Liver (tissue), 9 donors: ENCODE results near the gene LAT. TPM values are rescaled to one million over a fixed set of nuclear protein-coding genes. Genes with fewer than 3 reads are reported as not detected.

Experiments
- DNase-seq: peaks from one replicate; pipeline ENCODE4 v3.0.0-alpha.2; 2017; ENCODE audit warnings: low spot score
- H3K27ac ChIP-seq, 2 donors: one replicate each; pipeline ENCODE4 v1.7.0; 2013; ENCODE audit warnings: inconsistent platforms in 2 of 2, low read length in 2 of 2, control low read depth in 1 of 2, low read depth in 1 of 2, mild to moderate bottlenecking in 1 of 2
- H3K27me3 ChIP-seq, 4 donors: one replicate each; pipeline versions ENCODE4 v1.6.1 to v1.7.0; 2013; ENCODE audit warnings: low read length in 3 of 4, inconsistent platforms in 1 of 4, mild to moderate bottlenecking in 1 of 4, moderate library complexity in 1 of 4; ENCODE audit not compliant: control insufficient read depth in 4 of 4, insufficient read depth in 4 of 4
- H3K36me3 ChIP-seq, 4 donors: one replicate each; pipeline versions ENCODE4 v1.6.1 to v1.7.0; 2013; ENCODE audit warnings: low read length in 3 of 4, mild to moderate bottlenecking in 3 of 4, low read depth in 1 of 4, moderate library complexity in 1 of 4; ENCODE audit not compliant: control insufficient read depth in 4 of 4, insufficient read depth in 3 of 4
- H3K4me1 ChIP-seq, 4 donors: one replicate each; pipeline versions ENCODE4 v1.6.1 to v1.7.0; 2013; ENCODE audit warnings: low read length in 3 of 4, mild to moderate bottlenecking in 3 of 4, moderate library complexity in 1 of 4; ENCODE audit not compliant: control insufficient read depth in 4 of 4, insufficient read depth in 4 of 4
- H3K4me3 ChIP-seq, 3 donors: one replicate each; pipeline versions ENCODE4 v1.6.1 to v1.7.0; 2013; ENCODE audit warnings: low read length in 3 of 3, control low read depth in 1 of 3, low read depth in 1 of 3, mild to moderate bottlenecking in 1 of 3
- H3K9ac ChIP-seq, 2 donors: one replicate each; pipeline ENCODE4 v1.7.0; 2013; ENCODE audit warnings: low read length in 2 of 2, mild to moderate bottlenecking in 2 of 2, moderate library complexity in 2 of 2, control low read depth in 1 of 2, low read depth in 1 of 2
- H3K9me3 ChIP-seq, 4 donors: one replicate each; pipeline versions ENCODE4 v1.6.1 to v1.7.0; 2013; ENCODE audit warnings: low read length in 3 of 4; ENCODE audit not compliant: control insufficient read depth in 4 of 4
- ATF3 ChIP-seq: IDR thresholded peaks from 2 replicates; pipeline ENCODE4 v1.6.1; 2016; ENCODE audit warnings: antibody characterized with exemption
- CTCF ChIP-seq: fragments of 150-350 bp; IDR thresholded peaks from 2 replicates; pipeline ENCODE4 v1.5.1; 2017; ENCODE audit warnings: improper control_type of control experiment, low read depth, low read length; ENCODE audit not compliant: missing input control
- EGR1 ChIP-seq, 2 donors: IDR thresholded peaks; 2 replicates each; pipeline ENCODE4 v1.6.1; 2016 to 2018; ENCODE audit warnings: antibody characterized with exemption in 2 of 2, low read depth in 2 of 2
- FOXA1 ChIP-seq: IDR thresholded peaks from 2 replicates; pipeline ENCODE4 v1.6.1; 2016; ENCODE audit warnings: antibody characterized with exemption
- FOXA2 ChIP-seq: IDR thresholded peaks from 2 replicates; pipeline ENCODE4 v1.6.1; 2016; ENCODE audit warnings: antibody characterized with exemption
- GABPA ChIP-seq, 2 donors: IDR thresholded peaks in 1 of 2; conservative IDR thresholded peaks in 1 of 2; 2 replicates each; pipeline ENCODE4 v1.6.1; 2016; ENCODE audit warnings: antibody characterized with exemption in 2 of 2, mild to moderate bottlenecking in 1 of 2, moderate library complexity in 1 of 2
- HNF4A ChIP-seq, 2 donors: conservative IDR thresholded peaks; 2 replicates each; pipeline ENCODE4 v1.6.1; 2016; ENCODE audit warnings: antibody characterized with exemption in 2 of 2, mild to moderate bottlenecking in 2 of 2
- HNF4G ChIP-seq: IDR thresholded peaks from 2 replicates; pipeline ENCODE4 v1.6.1; 2016; ENCODE audit warnings: antibody characterized with exemption
- JUND ChIP-seq, 2 donors: IDR thresholded peaks; 2 replicates each; pipeline ENCODE4 v1.6.1; 2016; ENCODE audit warnings: antibody characterized with exemption in 2 of 2
- MAX ChIP-seq: IDR thresholded peaks from 2 replicates; pipeline ENCODE4 v1.6.1; 2016; ENCODE audit warnings: antibody characterized with exemption
- NR2F2 ChIP-seq: IDR thresholded peaks from 2 replicates; pipeline ENCODE4 v1.6.1; 2016; ENCODE audit warnings: antibody characterized with exemption
- RAD21 ChIP-seq, 2 donors: IDR thresholded peaks; 2 replicates each; pipeline ENCODE4 v1.6.1; 2016; ENCODE audit warnings: antibody characterized with exemption in 2 of 2, mild to moderate bottlenecking in 2 of 2
- REST ChIP-seq: IDR thresholded peaks from 2 replicates; pipeline ENCODE4 v1.6.1; 2016; ENCODE audit warnings: antibody characterized with exemption, mild to moderate bottlenecking
- RXRA ChIP-seq, 2 donors: IDR thresholded peaks; 2 replicates each; pipeline ENCODE4 v1.6.1; 2017 to 2018; ENCODE audit warnings: antibody characterized with exemption in 2 of 2, mild to moderate bottlenecking in 1 of 2
- SP1 ChIP-seq: IDR thresholded peaks from 2 replicates; pipeline ENCODE4 v1.6.1; 2018; ENCODE audit warnings: antibody characterized with exemption, mild to moderate bottlenecking
- TAF1 ChIP-seq: conservative IDR thresholded peaks from 2 replicates; pipeline ENCODE4 v1.6.1; 2016; ENCODE audit warnings: antibody characterized with exemption, mild to moderate bottlenecking
- YY1 ChIP-seq: IDR thresholded peaks from 2 replicates; pipeline ENCODE4 v1.6.1; 2016; ENCODE audit warnings: antibody characterized with exemption, mild to moderate bottlenecking
- ZBTB33 ChIP-seq: IDR thresholded peaks from 2 replicates; pipeline ENCODE4 v1.6.1; 2016; ENCODE audit warnings: antibody characterized with exemption
- WGBS: extraction: QIAGEN DNeasy Blood & Tissue Kit; methylation state at CpG from one replicate; pipeline ENCODE4 v1.1.7; 2013; 5-methylcytosine and 5-hydroxymethylcytosine counted together
- polyA plus RNA-seq, 2 donors: library from polyadenylated mRNA; stranded (reverse) in 1 of 2; unstranded in 1 of 2; fragments of 200-250 nt in 1 of 2; fragments of >200 nt in 1 of 2; fragmentation: Nextera tagmentation in 1 of 2; extraction: Ambion mirVana in 1 of 2; gene quantifications; one replicate each; pipeline versions ENCODE4 v1.2.1 to v1.2.3, GENCODE V29; 2013 to 2015
- total RNA-seq, 2 donors: library from RNA; depleted of rRNA; stranded (reverse); fragments of >200 nt; gene quantifications; one replicate each; pipeline ENCODE4 v1.2.3, GENCODE V29; 2014
- donor health status: healthy.
- donor health status: healthy.
- donor health status: healthy.
- donor health status: healthy.
- donor health status: healthy.

LAT gene
- total and polyA plus RNA-seq, 4 donors: 1.3 to 2.3 (median 1.6) TPM

GRCh38 chr16:28958216-28958615, 26.6 kb upstream of the LAT start:
- Histone ChIP-seq H3K4me3 (no peak overlapping the region), H3K9ac (no peak overlapping the region), H3K27me3 (no peaks in the 10 kb centered on the region), H3K4me1 (peaks cover 0 to 1% (median 0%) of the 10 kb centered on the region in 4 donors), H3K36me3 (peaks cover 11 to 59% (median 36%) of the 10 kb centered on the region in 4 donors), H3K9me3 (no peaks in the 10 kb centered on the region), H3K27ac (no peak overlapping the region)
- TF ChIP-seq EGR1 (IDR thresholded peaks at IDR 0.05; ENCODE audit: low read depth in 2 of 2) (no peak), TAF1 (no peak), ZBTB33 (no peak), HNF4A (conservative IDR thresholded peaks at IDR 0.05) (no peak), FOXA1 (no peak), GABPA (IDR thresholded peaks at IDR 0.05 in 1 of 2, conservative IDR thresholded peaks at IDR 0.05 in 1 of 2) (no peak), JUND (IDR thresholded peaks at IDR 0.05) (no peak), HNF4G (no peak)
- no peak for DNase-seq
- 95% methylated on average over 9 of the region's 9 CpGs for WGBS

- Histone ChIP-seq H3K9me3 (no peaks in the 10 kb centered on the region), H3K4me1 (no peaks in the 10 kb centered on the region), H3K9ac (no peak overlapping the region), H3K27ac (no peak overlapping the region), H3K4me3 (no peak overlapping the region), H3K36me3 (peaks cover 15 to 59% (median 37%) of the 10 kb centered on the region in 4 donors), H3K27me3 (no peaks in the 10 kb centered on the region)
- no peak for DNase-seq
- TF ChIP-seq MAX: no peak
- TF ChIP-seq FOXA2: no peak
- TF ChIP-seq REST: no peak
- no peak for TF ChIP-seq YY1
- TF ChIP-seq EGR1 (IDR thresholded peaks at IDR 0.05; ENCODE audit: low read depth in 2 of 2): no peak
- TF ChIP-seq NR2F2: no peak
- no peak for TF ChIP-seq TAF1
- TF ChIP-seq SP1: no peak
- TF ChIP-seq HNF4A (conservative IDR thresholded peaks at IDR 0.05): no peak
- TF ChIP-seq GABPA (IDR thresholded peaks at IDR 0.05 in 1 of 2, conservative IDR thresholded peaks at IDR 0.05 in 1 of 2): no peak
- no peak for TF ChIP-seq RXRA (IDR thresholded peaks at IDR 0.05)
- no peak for TF ChIP-seq FOXA1
- no peak for TF ChIP-seq ATF3
- TF ChIP-seq HNF4G: no peak
- TF ChIP-seq JUND (IDR thresholded peaks at IDR 0.05): no peak
- TF ChIP-seq CTCF: no peak
- TF ChIP-seq ZBTB33: no peak
- TF ChIP-seq RAD21 (IDR thresholded peaks at IDR 0.05): no peak
- WGBS: 95% methylated on average over 6 of the region's 6 CpGs
Measured at GRCh38 chr16:28958836-28959235, 26.0 kb upstream of the LAT start.
